ENCODE data around the gene INPP5A. TPM values are rescaled to one million over a fixed set of nuclear protein-coding genes. Genes with fewer than 3 reads are reported as not detected.
A peak's percentile ranks its signal among the peaks of the same experiment; 100 is the strongest.

Gene INPP5A
- total and polyA plus RNA-seq, 11 donors = 38.6 to 179 (median 102) TPM

GRCh38 chr10:132721725-132722124 is 184.1 kb downstream of the INPP5A start:
- Histone ChIP-seq H3K9me3 (no peaks in the 10 kb centered on the region), H3K36me3 (peaks cover 0 to 27% (median 4%) of the 10 kb centered on the region in 9 donors), H3K4me3 (no peak overlapping the region), H3K4me1 (peaks cover 0 to 9% (median 0%) of the 10 kb centered on the region in 12 donors), H3K27ac (peak overlapping the region in 3 of 12 donors; percentile 10 to 71 (median 13)), H3K27me3 (no peaks in the 10 kb centered on the region)
- DNase-seq (no peak), ATAC-seq (no peak)
- intact Hi-C loops (cut with DNase I) = no loop called here
- TF ChIP-seq POLR2A (IDR thresholded peaks at IDR 0.05) (no peak), CTCF (IDR thresholded peaks at IDR 0.05) (no peak)
- WGBS, 4 donors = 87 to 92% (median 90%) methylated on average over 6 of the region's 6 CpGs

- DNase-seq (peak in 4 of 5 donors; percentile 50 to 63 (median 55)), ATAC-seq (peak; percentile 70 to 98 (median 82))
- Histone ChIP-seq H3K9me3 (no peaks in the 10 kb centered on the region), H3K27me3 (no peaks in the 10 kb centered on the region), H3K36me3 (peaks cover 0 to 35% (median 11%) of the 10 kb centered on the region in 9 donors), H3K4me3 (peak overlapping the region in 4 of 12 donors; percentile 5 to 17 (median 10)), H3K27ac (peak overlapping the region in 8 of 12 donors; percentile 6 to 39 (median 23)), H3K4me1 (peaks cover 0 to 9% (median 0%) of the 10 kb centered on the region in 12 donors)
- TF ChIP-seq CTCF (IDR thresholded peaks at IDR 0.05) = peak in 7 of 12 donors; percentile 7 to 33 (median 15)
- TF ChIP-seq POLR2A (IDR thresholded peaks at IDR 0.05) = no peak
- WGBS, 4 donors = 77 to 83% (median 81%) methylated on average over 47 to 48 of the region's 48 CpGs
- intact Hi-C loops (cut with DNase I) = no loop called here
These were observed 185.1 kb downstream of the INPP5A start for GRCh38 chr10:132722394-132723329.

GRCh38 chr10:132723330-132723970 is 185.9 kb downstream of the INPP5A start:
- no peak overlapping the region for H3K27ac ChIP-seq
- TF ChIP-seq POLR2A (IDR thresholded peaks at IDR 0.05) (no peak), CTCF (IDR thresholded peaks at IDR 0.05) (no peak)
- intact Hi-C loops (cut with DNase I) = no loop called here
- 73 to 89% (median 80%) methylated on average over 16 to 29 of the region's 29 CpGs for WGBS, 4 donors
- no peaks in the 10 kb centered on the region for H3K9me3 ChIP-seq
- H3K4me3 ChIP-seq = peak overlapping the region in 1 of 12 donors; percentile 5
- H3K4me1 ChIP-seq = peaks cover 0 to 9% (median 0%) of the 10 kb centered on the region in 12 donors
- peaks cover 0 to 43% (median 18%) of the 10 kb centered on the region in 9 donors for H3K36me3 ChIP-seq
- no peaks in the 10 kb centered on the region for H3K27me3 ChIP-seq
- no peak for DNase-seq
- no peak for ATAC-seq

GRCh38 chr10:132724446-132724845 is 186.9 kb downstream of the INPP5A start:
- intact Hi-C loops (cut with DNase I) = no loop called here
- peaks cover 0 to 46% (median 18%) of the 10 kb centered on the region in 9 donors for H3K36me3 ChIP-seq
- H3K4me1 ChIP-seq = peaks cover 0 to 9% (median 0%) of the 10 kb centered on the region in 12 donors

More at GRCh38 chr10:132724446-132724845, 186.9 kb downstream of the INPP5A start:
- H3K27me3 ChIP-seq = no peaks in the 10 kb centered on the region
- DNase-seq = no peak
- 90 to 95% (median 94%) methylated on average over 9 of the region's 9 CpGs for WGBS, 4 donors
- no peaks in the 10 kb centered on the region for H3K9me3 ChIP-seq
- no peak for ATAC-seq
- no peak overlapping the region for H3K4me3 ChIP-seq
- TF ChIP-seq CTCF (IDR thresholded peaks at IDR 0.05) (no peak), POLR2A (IDR thresholded peaks at IDR 0.05) (no peak)
- H3K27ac ChIP-seq = no peak overlapping the region
